GM12878 (cell line): ENCODE data around the gene SPIRE1.
A peak's percentile ranks its signal among the peaks of the same experiment; 100 is the strongest.

Experiments
- ASH2L ChIP-seq: fragments of 300-600, 200-600 bp; sonication (generic); IDR thresholded peaks from 2 replicates; pipeline ENCODE4 v1.6.1; 2017; ENCODE audit warnings: low read depth, mild to moderate bottlenecking, borderline replicate concordance
- FOXM1 ChIP-seq: IDR thresholded peaks from 2 replicates; pipeline ENCODE4 v1.6.1; 2012; ENCODE audit warnings: low read depth, mild to moderate bottlenecking, inconsistent platforms, low read length, moderate library complexity
- HCFC1 ChIP-seq: fragments of 150-350 bp; IDR thresholded peaks from 2 replicates; pipeline ENCODE4 v1.6.1; 2014; ENCODE audit warnings: low read length
- LARP7 ChIP-seq: fragments of 450-650 bp; IDR thresholded peaks from 2 replicates; pipeline ENCODE4 v1.6.1; 2017; ENCODE audit warnings: mild to moderate bottlenecking
- NFXL1 ChIP-seq: fragments of 450-650 bp; IDR thresholded peaks from 2 replicates; pipeline ENCODE4 v1.6.1; 2017; ENCODE audit warnings: antibody characterized with exemption, mild to moderate bottlenecking, borderline replicate concordance
- POLR2AphosphoS5 ChIP-seq: IDR thresholded peaks from 2 replicates; pipeline ENCODE4 v1.6.1; 2011; ENCODE audit warnings: mild to moderate bottlenecking, low read length, inconsistent platforms
- SIX5 ChIP-seq: IDR thresholded peaks from 2 replicates; pipeline ENCODE4 v1.6.1; 2011; ENCODE audit warnings: mild to moderate bottlenecking, low read depth, low read length, moderate library complexity; ENCODE audit not compliant: severe bottlenecking
- SMAD1 ChIP-seq: fragments of 450-650 bp; IDR thresholded peaks from 2 replicates; pipeline ENCODE4 v1.6.1; 2018; ENCODE audit warnings: mild to moderate bottlenecking, low read depth; ENCODE audit not compliant: partially characterized antibody
- TAF1 ChIP-seq: IDR thresholded peaks from 2 replicates; pipeline ENCODE4 v1.6.1; 2011; ENCODE audit warnings: mild to moderate bottlenecking, low read depth, low read length, borderline replicate concordance
- YY1 ChIP-seq: IDR thresholded peaks from 2 replicates; pipeline ENCODE4 v1.6.1; 2011; ENCODE audit warnings: low read depth, mild to moderate bottlenecking, low read length
- ZNF24 ChIP-seq: fragments of 450-650 bp; IDR thresholded peaks from 2 replicates; pipeline ENCODE4 v1.6.1; 2017; ENCODE audit warnings: antibody characterized with exemption, mild to moderate bottlenecking
- TF ChIP-seq, protein P1 (sequence below), 3 experiments: IDR thresholded peaks in 2 of 3; conservative IDR thresholded peaks in 1 of 3; 2 replicates each; pipeline ENCODE4 v1.5.1; 2011; ENCODE audit warnings: low read depth in 3 of 3, low read length in 3 of 3, mild to moderate bottlenecking in 3 of 3, control low read depth in 2 of 3, moderate library complexity in 2 of 3, inconsistent platforms in 1 of 3, mixed read lengths in 1 of 3; ENCODE audit not compliant: control insufficient read depth in 2 of 3, insufficient read depth in 1 of 3; ENCODE audit errors: extremely low read depth in 1 of 3
- TF ChIP-seq, protein P2 (sequence below): fragments of 450-650 bp; IDR thresholded peaks from 2 replicates; pipeline ENCODE4 v1.6.1; 2017; ENCODE audit warnings: mild to moderate bottlenecking

DNA sequence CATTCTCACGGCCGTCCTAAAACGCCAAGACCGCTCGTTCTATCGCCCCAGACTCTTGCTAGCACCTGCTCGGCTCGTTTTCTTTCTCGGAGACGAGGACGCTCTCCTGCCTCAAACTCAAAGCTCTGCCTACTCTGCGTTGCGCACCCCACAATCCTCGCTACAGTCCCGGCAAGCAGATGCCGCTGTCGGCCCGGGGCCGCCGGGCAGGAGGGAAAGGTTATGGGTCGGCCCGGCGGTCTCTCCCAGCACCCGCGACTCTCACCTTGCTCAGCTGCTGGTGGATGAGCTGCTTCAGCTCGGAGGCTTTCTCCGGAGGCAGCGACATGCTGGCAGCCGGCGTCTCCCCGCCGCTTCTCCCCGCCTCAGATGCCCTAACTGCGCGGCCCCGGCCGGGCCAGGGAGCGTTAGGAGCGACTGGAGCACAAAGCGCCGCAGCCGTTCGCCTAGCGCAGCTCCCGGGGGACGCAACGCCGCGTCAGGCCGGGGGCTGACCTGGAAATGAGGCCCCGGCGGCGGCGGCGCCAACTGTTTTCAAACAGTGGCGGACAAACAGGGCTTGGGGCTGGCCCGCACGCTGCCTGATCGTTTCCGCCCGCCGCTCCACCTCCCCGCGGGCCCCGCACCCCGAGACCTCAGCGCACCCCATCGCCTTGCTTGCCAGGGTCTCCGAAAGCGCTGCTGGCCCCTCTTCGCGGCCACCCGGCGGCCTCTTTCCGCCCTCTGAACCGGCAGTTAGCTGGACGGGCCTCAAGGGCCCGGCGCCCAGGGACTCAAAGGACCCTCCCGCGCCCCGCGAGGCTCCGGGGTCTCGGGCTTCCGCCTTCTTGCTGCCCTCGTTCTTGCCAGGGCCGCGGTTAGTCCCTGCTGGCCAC is 44.6 kb upstream of the SPIRE1 start, which contains the start of the genes CEP76 and PSMG2:
- TF ChIP-seq, protein P1, sequence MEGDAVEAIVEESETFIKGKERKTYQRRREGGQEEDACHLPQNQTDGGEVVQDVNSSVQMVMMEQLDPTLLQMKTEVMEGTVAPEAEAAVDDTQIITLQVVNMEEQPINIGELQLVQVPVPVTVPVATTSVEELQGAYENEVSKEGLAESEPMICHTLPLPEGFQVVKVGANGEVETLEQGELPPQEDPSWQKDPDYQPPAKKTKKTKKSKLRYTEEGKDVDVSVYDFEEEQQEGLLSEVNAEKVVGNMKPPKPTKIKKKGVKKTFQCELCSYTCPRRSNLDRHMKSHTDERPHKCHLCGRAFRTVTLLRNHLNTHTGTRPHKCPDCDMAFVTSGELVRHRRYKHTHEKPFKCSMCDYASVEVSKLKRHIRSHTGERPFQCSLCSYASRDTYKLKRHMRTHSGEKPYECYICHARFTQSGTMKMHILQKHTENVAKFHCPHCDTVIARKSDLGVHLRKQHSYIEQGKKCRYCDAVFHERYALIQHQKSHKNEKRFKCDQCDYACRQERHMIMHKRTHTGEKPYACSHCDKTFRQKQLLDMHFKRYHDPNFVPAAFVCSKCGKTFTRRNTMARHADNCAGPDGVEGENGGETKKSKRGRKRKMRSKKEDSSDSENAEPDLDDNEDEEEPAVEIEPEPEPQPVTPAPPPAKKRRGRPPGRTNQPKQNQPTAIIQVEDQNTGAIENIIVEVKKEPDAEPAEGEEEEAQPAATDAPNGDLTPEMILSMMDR (IDR thresholded peaks at IDR 0.05 in 2 of 3, conservative IDR thresholded peaks at IDR 0.05 in 1 of 3; ENCODE audit: control insufficient read depth in 2 of 3, extremely low read depth in 1 of 3, insufficient read depth in 1 of 3, low read depth in 3 of 3, low read length in 3 of 3): no peak
- TF ChIP-seq ASH2L: peak; percentile 57; the same call in 1 of the 2 replicates
- TF ChIP-seq TAF1: peak; percentile 98
- TF ChIP-seq LARP7: peak; percentile 62; the same call in 1 of the 2 replicates
- TF ChIP-seq SMAD1: peak; percentile 49
- no peak for TF ChIP-seq FOXM1
- peak; percentile 65 for TF ChIP-seq HCFC1
- peak; percentile 57; the same call in 1 of the 2 replicates for TF ChIP-seq YY1
- TF ChIP-seq SIX5: peak; percentile 13
- peak; percentile 93 for TF ChIP-seq POLR2AphosphoS5
- no peak for TF ChIP-seq ZNF24
- TF ChIP-seq, protein P2, sequence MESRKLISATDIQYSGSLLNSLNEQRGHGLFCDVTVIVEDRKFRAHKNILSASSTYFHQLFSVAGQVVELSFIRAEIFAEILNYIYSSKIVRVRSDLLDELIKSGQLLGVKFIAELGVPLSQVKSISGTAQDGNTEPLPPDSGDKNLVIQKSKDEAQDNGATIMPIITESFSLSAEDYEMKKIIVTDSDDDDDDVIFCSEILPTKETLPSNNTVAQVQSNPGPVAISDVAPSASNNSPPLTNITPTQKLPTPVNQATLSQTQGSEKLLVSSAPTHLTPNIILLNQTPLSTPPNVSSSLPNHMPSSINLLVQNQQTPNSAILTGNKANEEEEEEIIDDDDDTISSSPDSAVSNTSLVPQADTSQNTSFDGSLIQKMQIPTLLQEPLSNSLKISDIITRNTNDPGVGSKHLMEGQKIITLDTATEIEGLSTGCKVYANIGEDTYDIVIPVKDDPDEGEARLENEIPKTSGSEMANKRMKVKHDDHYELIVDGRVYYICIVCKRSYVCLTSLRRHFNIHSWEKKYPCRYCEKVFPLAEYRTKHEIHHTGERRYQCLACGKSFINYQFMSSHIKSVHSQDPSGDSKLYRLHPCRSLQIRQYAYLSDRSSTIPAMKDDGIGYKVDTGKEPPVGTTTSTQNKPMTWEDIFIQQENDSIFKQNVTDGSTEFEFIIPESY: peak; percentile 92
- no peak for TF ChIP-seq NFXL1
